K562 (cell line): ENCODE data around the gene OCIAD2. TPM values are rescaled to one million over a fixed set of nuclear protein-coding genes. Genes with fewer than 3 reads are reported as not detected.

Experiments
- ATAC-seq: fragments of 200-7000 bp; cut with Tn5 transposase; 3 replicates; pipeline ENCODE4 v1.9.1; 2020; ENCODE audit warnings: moderate library complexity
- BruUV-seq: library from RNA; stranded (reverse); fragments of 400-500 nt; replicated peaks from 2 replicates; lab custom pipeline; 2021; lab: Mats Ljungman, UMichigan
- CTCF ChIA-PET: fragments of 300-600 bp; formaldehyde crosslinking; extraction: SDS; loops from one replicate; lab custom pipeline; 2021; ENCODE audit warnings: low intra/inter-chr PET ratio; lab: Yijun Ruan, JAX
- POLR2A ChIA-PET: fragments of 300-600, 350-650 bp; sonication (Branson Sonifier 250); formaldehyde crosslinking; extraction: SDS; loops from one replicate; lab custom pipeline; 2021; ENCODE audit warnings: antibody characterized with exemption, inconsistent platforms; lab: Yijun Ruan, JAX
- DNase-seq, 4 experiments: peaks; one replicate each; pipeline versions ENCODE4 v3.0.0 to v3.0.0-alpha.2; 2011 to 2018; ENCODE audit warnings: low spot score in 3 of 4, mixed read lengths in 3 of 4; ENCODE audit errors: extremely low read depth in 1 of 4
- FAIRE-seq: peaks from 2 replicates; lab custom pipeline; 2011; peaks lifted over from hg19 to GRCh38; lab: Jason Lieb, UNC
- H2AFZ ChIP-seq: 2 replicates; pipeline ENCODE4 v1.6.0; 2011; ENCODE audit warnings: low read depth, low read length, control low read depth, inconsistent platforms
- H3K27ac ChIP-seq: fragments of 200-600 bp; 3 replicates; pipeline ENCODE4 v1.8.0; 2011; ENCODE audit warnings: low read depth, mild to moderate bottlenecking, control low read depth, inconsistent platforms, low read length, moderate library complexity, mixed read lengths; ENCODE audit errors: extremely low read depth
- H3K27me3 ChIP-seq, 2 experiments: fragments of 300-600 bp in 1 of 2; 2 replicates in 1 of 2; 3 replicates in 1 of 2; pipeline versions ENCODE4 v1.6.0 to v1.8.0; 2011; ENCODE audit warnings: inconsistent platforms in 2 of 2, low read length in 2 of 2, mild to moderate bottlenecking in 1 of 2, mixed read lengths in 1 of 2, moderate library complexity in 1 of 2; ENCODE audit not compliant: control insufficient read depth in 2 of 2, insufficient read depth in 2 of 2
- H3K36me3 ChIP-seq: fragments of 300-600 bp; 3 replicates; pipeline ENCODE4 v1.8.0; 2011; ENCODE audit warnings: mild to moderate bottlenecking, low read length, inconsistent platforms; ENCODE audit not compliant: control insufficient read depth, insufficient read depth
- H3K4me1 ChIP-seq, 2 experiments: fragments of 200-600 bp in 1 of 2; replicated peaks in 1 of 2; 2 replicates in 1 of 2; 3 replicates in 1 of 2; pipeline versions ENCODE4 v1.5.1 to v1.8.0; 2011; ENCODE audit warnings: inconsistent platforms in 2 of 2, low read length in 2 of 2, mild to moderate bottlenecking in 1 of 2, mixed read lengths in 1 of 2, moderate library complexity in 1 of 2; ENCODE audit not compliant: control insufficient read depth in 2 of 2, insufficient read depth in 2 of 2
- H3K4me2 ChIP-seq: 2 replicates; pipeline ENCODE4 v1.6.1; 2011; ENCODE audit warnings: low read length, control low read depth, inconsistent platforms, mixed read lengths; ENCODE audit not compliant: insufficient read depth
- H3K4me3 ChIP-seq: fragments of 200-600 bp; sonication (generic), shearing (Covaris generic); 2 replicates; pipeline ENCODE4 v1.5.1; 2016; ENCODE audit warnings: control low read depth, inconsistent platforms
- H3K79me2 ChIP-seq: fragments of 200-600 bp; 3 replicates; pipeline ENCODE4 v1.8.0; 2011; ENCODE audit warnings: low read length, inconsistent platforms; ENCODE audit not compliant: control insufficient read depth, insufficient read depth
- H3K9ac ChIP-seq, 2 experiments: 2 replicates each; pipeline versions ENCODE4 v1.6.0 to v1.6.1; 2011; ENCODE audit warnings: low read depth in 2 of 2, low read length in 2 of 2, control low read depth in 1 of 2, inconsistent platforms in 1 of 2, mild to moderate bottlenecking in 1 of 2, mixed read lengths in 1 of 2; ENCODE audit not compliant: insufficient read depth in 1 of 2
- H3K9me1 ChIP-seq: one replicate; pipeline ENCODE4 v1.6.0; 2011; ENCODE audit warnings: inconsistent platforms, mild to moderate bottlenecking, low read length, moderate library complexity; ENCODE audit not compliant: control insufficient read depth, insufficient read depth
- H3K9me3 ChIP-seq: replicated peaks from 2 replicates; pipeline ENCODE4 v1.5.1; 2011; ENCODE audit warnings: low read depth, low read length, inconsistent platforms; ENCODE audit not compliant: control insufficient read depth, insufficient read depth
- H4K20me1 ChIP-seq: replicated peaks from 2 replicates; pipeline ENCODE4 v1.6.1; 2011; ENCODE audit warnings: low read length, inconsistent platforms, mixed read lengths; ENCODE audit not compliant: control insufficient read depth, insufficient read depth
- BCOR ChIP-seq: fragments of 450-650 bp; IDR thresholded peaks from 2 replicates; pipeline ENCODE4 v1.6.1; 2016
- C11orf30 ChIP-seq: fragments of 450-650 bp; IDR thresholded peaks from 2 replicates; pipeline ENCODE4 v1.6.1; 2016; ENCODE audit warnings: low read depth, mild to moderate bottlenecking
- CREM ChIP-seq: IDR thresholded peaks from 2 replicates; pipeline ENCODE4 v1.6.1; 2014; ENCODE audit warnings: antibody characterized with exemption, low read depth
- KLF1 ChIP-seq: fragments of 450-650 bp; IDR thresholded peaks from 2 replicates; pipeline ENCODE4 v1.6.1; 2016; ENCODE audit warnings: missing genetic modification characterization, missing compliant biosample characterization
- MIER1 ChIP-seq: fragments of 450-650 bp; IDR thresholded peaks from 2 replicates; pipeline ENCODE4 v1.6.1; 2016; ENCODE audit warnings: antibody characterized with exemption, mild to moderate bottlenecking, low read depth
- NFE2 ChIP-seq: IDR thresholded peaks from 2 replicates; pipeline ENCODE4 v1.6.1; 2014; ENCODE audit warnings: antibody characterized with exemption, low read depth
- NFIC ChIP-seq: fragments of 450-650 bp; IDR thresholded peaks from 2 replicates; pipeline ENCODE4 v1.6.1; 2017; ENCODE audit warnings: mild to moderate bottlenecking, inconsistent platforms
- NR3C1 ChIP-seq: sonication (generic); formaldehyde crosslinking; IDR thresholded peaks from 2 replicates; pipeline ENCODE4 v1.8.1; 2022; ENCODE audit warnings: missing genetic modification reagents
- PCBP1 ChIP-seq: fragments of 200-400 bp; formaldehyde crosslinking; IDR thresholded peaks from 2 replicates; pipeline ENCODE4 v1.6.1; 2018; ENCODE audit warnings: mild to moderate bottlenecking, low read depth, low read length; ENCODE audit not compliant: poor library complexity, severe bottlenecking
- XRCC5 ChIP-seq: fragments of 200-400 bp; formaldehyde crosslinking; IDR thresholded peaks from 2 replicates; pipeline ENCODE4 v1.6.1; 2017; ENCODE audit warnings: low read depth, mild to moderate bottlenecking, low read length
- ZC3H4 ChIP-seq: sonication (generic); formaldehyde crosslinking; IDR thresholded peaks from 2 replicates; pipeline ENCODE4 v1.9.0; 2021; ENCODE audit warnings: missing genetic modification reagents, borderline replicate concordance
- ZNF551 ChIP-seq: fragments of 250-450 bp; sonication (Bioruptor Pico); IDR thresholded peaks from 2 replicates; pipeline ENCODE4 v1.5.0; 2021; ENCODE audit warnings: mild to moderate bottlenecking, moderate library complexity
- ZNF79 ChIP-seq: fragments of 250-450 bp; sonication (Bioruptor Pico); IDR thresholded peaks from 2 replicates; pipeline ENCODE4 v1.4.0; 2020; ENCODE audit warnings: low read depth, mild to moderate bottlenecking, moderate library complexity
- WGBS: fragments of 100-300 bp; shearing (Covaris generic); methylation state at CpG from one replicate; pipeline ENCODE4 v1.1.6; 2016; ENCODE audit warnings: low coverage, mixed read lengths; ENCODE audit not compliant: insufficient coverage; ENCODE audit errors: missing lambda C conversion rate; 5-methylcytosine and 5-hydroxymethylcytosine counted together
- in situ Hi-C: fragments of 300-500 bp; cut with MboI; formaldehyde crosslinking; loops from 4 replicates; pipeline ENCODE4 v1.15.0; 2018; ENCODE audit warnings: inconsistent platforms, mixed read lengths
- intact Hi-C: fragments of 100-400 bp; cut with micrococcal nuclease; formaldehyde crosslinking; loops from 2 replicates; pipeline ENCODE4 v1.14.2; 2022
- polyA plus RNA-seq, 8 experiments: library from polyadenylated mRNA; depleted of rRNA in 4 of 8; stranded (reverse) in 5 of 8; unstranded in 3 of 8; fragments of >200 nt; fragmentation: Nextera tagmentation in 2 of 8; fragmentation: Illumina TruSeq in 1 of 8; extraction: Ambion mirVana in 2 of 8; extraction: Trizol in 1 of 8; gene quantifications; 2 replicates each; pipeline versions ENCODE4 v1.2.1 to v1.2.3, GENCODE V29; 2011 to 2014; ENCODE audit warnings: inconsistent platforms in 1 of 8, missing spikeins in 1 of 8
- total RNA-seq, 7 experiments: library from RNA; depleted of rRNA in 6 of 7; stranded (reverse); fragments of >200 nt in 6 of 7; fragmentation: Illumina TruSeq in 2 of 7; extraction: Trizol in 2 of 7; gene quantifications; 2 replicates each; pipeline versions ENCODE4 v1.2.1 to v1.2.3, GENCODE V29; 2011 to 2021; ENCODE audit warnings: low replicate concordance in 1 of 7
- TF ChIP-seq, protein P1 (sequence below), 2 experiments: fragments of 450-650 bp; IDR thresholded peaks; 2 replicates each; pipeline ENCODE4 v1.6.1; 2016; ENCODE audit warnings: mild to moderate bottlenecking in 2 of 2, borderline replicate concordance in 1 of 2, low read depth in 1 of 2, moderate library complexity in 1 of 2
- TF ChIP-seq, protein P2 (sequence below): sonication (generic); formaldehyde crosslinking; IDR thresholded peaks from 2 replicates; pipeline ENCODE4 v1.4.0; 2020; ENCODE audit warnings: mild to moderate bottlenecking, missing genetic modification reagents

OCIAD2 gene
- total and polyA plus RNA-seq, 9 of the 15 experiments (the other 6 are each of a cell fraction or from before 2014, with no cell fraction given), result 0.11 to 0.98 TPM; not detected in 7

DNA sequence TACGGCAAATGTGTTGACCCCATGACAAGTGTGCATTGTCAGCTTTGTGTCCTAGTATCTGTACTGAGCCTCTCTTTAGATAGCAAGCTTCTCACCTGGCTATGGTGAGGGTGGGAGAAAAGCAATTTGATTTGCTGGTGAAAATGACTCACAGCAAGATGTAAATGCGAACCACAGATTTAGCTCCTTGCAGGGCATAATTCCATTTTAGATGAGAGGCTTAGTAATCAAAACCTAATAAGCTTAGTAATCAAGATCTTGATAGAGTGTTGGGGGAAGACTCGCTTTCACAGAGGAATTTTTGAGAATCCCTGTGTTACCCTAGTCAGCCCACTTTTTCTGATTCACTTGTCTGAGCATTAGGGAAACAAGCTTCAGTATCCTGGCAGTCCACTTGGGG is 7.7 kb upstream of the OCIAD2 start:
- H3K79me2 ChIP-seq, result no peaks in the 10 kb centered on the region
- no peaks in the 10 kb centered on the region; a peak in 1 of 5 replicates for H3K4me1 ChIP-seq
- H3K9me3 ChIP-seq, result no peaks in the 10 kb centered on the region
- H3K9me1 ChIP-seq, result no peaks in the 10 kb centered on the region
- H4K20me1 ChIP-seq, result no peaks in the 10 kb centered on the region; the same call in 1 of the 2 replicates
- FAIRE-seq, result no peak
- 12% methylated on average over 3 of the region's 3 CpGs for WGBS
- ChIA-PET POLR2A (interaction anchor here (0.9 kb wide), 1 partner anchor 15 kb away, joined by 3 read pairs; no protein-coding TSS in a partner anchor), CTCF (no interaction called here)
- H3K4me2 ChIP-seq, result no peak overlapping the region
- no peaks in the 10 kb centered on the region for H3K36me3 ChIP-seq
- no TSS peak for BruUV-seq
- no peak for DNase-seq
- in situ Hi-C loops (no loop called here), intact Hi-C loops (no loop called here)
- no peak for ATAC-seq
- TF ChIP-seq NFIC, result no peak
- TF ChIP-seq MIER1, result no peak
- no peak for TF ChIP-seq PCBP1
- TF ChIP-seq CREM, result no peak
- TF ChIP-seq ZNF79 (CRISPR knock-in tag), result no peak
- no peak for TF ChIP-seq C11orf30
- TF ChIP-seq, protein P1, sequence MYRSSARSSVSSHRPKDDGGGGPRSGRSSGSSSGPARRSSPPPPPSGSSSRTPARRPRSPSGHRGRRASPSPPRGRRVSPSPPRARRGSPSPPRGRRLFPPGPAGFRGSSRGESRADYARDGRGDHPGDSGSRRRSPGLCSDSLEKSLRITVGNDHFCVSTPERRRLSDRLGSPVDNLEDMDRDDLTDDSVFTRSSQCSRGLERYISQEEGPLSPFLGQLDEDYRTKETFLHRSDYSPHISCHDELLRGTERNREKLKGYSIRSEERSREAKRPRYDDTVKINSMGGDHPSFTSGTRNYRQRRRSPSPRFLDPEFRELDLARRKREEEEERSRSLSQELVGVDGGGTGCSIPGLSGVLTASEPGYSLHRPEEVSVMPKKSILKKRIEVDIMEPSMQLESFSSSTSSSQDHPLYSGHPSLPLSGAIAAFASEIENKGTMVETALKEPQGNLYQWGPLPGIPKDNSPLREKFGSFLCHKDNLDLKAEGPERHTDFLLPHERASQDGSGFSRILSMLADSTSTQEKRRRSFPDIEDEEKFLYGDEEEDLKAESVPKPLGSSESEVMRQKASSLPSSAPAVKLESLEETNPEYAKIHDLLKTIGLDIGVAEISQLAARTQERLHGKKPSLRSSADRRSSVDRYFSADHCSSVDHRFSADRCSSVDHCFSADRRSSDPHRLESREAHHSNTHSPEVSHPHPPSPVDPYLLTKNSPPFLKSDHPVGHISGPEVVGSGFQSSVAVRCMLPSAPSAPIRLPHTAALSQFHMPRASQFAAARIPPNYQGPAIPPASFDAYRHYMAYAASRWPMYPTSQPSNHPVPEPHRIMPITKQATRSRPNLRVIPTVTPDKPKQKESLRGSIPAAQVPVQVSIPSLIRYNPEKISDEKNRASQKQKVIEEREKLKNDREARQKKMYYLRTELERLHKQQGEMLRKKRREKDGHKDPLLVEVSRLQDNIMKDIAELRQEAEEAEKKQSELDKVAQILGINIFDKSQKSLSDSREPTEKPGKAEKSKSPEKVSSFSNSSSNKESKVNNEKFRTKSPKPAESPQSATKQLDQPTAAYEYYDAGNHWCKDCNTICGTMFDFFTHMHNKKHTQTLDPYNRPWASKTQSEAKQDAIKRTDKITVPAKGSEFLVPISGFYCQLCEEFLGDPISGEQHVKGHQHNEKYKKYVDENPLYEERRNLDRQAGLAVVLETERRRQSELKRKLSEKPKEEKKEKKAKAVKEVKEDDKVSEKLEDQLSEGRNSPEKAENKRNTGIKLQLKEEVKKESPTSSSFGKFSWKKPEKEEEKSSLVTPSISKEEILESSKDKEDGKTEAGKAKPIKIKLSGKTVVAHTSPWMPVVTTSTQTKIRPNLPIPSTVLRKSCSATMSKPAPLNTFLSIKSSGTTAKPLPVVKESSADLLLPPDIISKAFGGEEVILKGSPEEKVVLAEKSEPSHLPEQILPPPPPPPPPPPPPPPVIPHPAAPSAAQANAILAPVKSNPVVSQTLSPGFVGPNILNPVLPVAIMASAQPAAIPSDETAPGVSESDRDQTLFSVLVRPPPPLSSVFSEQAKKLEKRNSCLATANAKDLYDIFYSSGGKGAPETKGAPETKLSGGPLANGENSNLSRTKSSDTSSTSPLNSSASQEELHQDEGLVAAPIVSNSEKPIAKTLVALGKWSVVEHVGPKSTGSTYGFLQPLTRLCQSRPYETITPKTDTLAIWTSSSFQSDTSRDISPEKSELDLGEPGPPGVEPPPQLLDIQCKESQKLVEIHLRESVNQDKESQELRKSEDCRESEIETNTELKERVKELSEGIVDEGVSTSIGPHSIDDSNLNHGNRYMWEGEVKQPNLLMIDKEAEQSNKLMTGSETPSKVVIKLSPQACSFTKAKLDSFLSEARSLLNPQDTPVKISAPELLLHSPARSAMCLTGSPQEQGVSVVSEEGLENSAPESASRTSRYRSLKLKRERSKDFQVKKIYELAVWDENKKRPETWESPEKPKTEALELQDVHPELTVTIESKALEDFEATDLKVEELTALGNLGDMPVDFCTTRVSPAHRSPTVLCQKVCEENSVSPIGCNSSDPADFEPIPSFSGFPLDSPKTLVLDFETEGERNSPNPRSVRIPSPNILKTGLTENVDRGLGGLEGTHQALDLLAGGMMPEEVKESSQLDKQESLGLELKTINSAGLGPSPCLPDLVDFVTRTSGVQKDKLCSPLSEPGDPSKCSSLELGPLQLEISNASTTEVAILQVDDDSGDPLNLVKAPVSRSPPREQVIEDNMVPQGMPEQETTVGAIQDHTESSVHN (IDR thresholded peaks at IDR 0.05; ENCODE audit: borderline replicate concordance in 1 of 2, low read depth in 1 of 2), result no peak
- TF ChIP-seq ZNF551 (CRISPR knock-in tag), result no peak
- no peak for TF ChIP-seq ZC3H4 (CRISPR knock-in tag)
- no peak for TF ChIP-seq NFE2
- no peak for TF ChIP-seq NR3C1 (CRISPR knock-in tag)
- no peak for TF ChIP-seq XRCC5
- TF ChIP-seq, protein P2, sequence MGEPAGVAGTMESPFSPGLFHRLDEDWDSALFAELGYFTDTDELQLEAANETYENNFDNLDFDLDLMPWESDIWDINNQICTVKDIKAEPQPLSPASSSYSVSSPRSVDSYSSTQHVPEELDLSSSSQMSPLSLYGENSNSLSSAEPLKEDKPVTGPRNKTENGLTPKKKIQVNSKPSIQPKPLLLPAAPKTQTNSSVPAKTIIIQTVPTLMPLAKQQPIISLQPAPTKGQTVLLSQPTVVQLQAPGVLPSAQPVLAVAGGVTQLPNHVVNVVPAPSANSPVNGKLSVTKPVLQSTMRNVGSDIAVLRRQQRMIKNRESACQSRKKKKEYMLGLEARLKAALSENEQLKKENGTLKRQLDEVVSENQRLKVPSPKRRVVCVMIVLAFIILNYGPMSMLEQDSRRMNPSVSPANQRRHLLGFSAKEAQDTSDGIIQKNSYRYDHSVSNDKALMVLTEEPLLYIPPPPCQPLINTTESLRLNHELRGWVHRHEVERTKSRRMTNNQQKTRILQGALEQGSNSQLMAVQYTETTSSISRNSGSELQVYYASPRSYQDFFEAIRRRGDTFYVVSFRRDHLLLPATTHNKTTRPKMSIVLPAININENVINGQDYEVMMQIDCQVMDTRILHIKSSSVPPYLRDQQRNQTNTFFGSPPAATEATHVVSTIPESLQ (CRISPR knock-in tag), result no peak
- no peak for TF ChIP-seq KLF1 (tag)
- no peak for TF ChIP-seq BCOR
- H3K27me3 ChIP-seq, result peaks cover 0 to 10% of the 10 kb centered on the region in 2 experiments; a peak in 2 of 5 replicates
- no peak overlapping the region for H2AFZ ChIP-seq
- H3K9ac ChIP-seq, result no peak overlapping the region
- no peak overlapping the region for H3K4me3 ChIP-seq
- no peak overlapping the region for H3K27ac ChIP-seq
